ENCODE data around the gene ABHD8.

DNA sequence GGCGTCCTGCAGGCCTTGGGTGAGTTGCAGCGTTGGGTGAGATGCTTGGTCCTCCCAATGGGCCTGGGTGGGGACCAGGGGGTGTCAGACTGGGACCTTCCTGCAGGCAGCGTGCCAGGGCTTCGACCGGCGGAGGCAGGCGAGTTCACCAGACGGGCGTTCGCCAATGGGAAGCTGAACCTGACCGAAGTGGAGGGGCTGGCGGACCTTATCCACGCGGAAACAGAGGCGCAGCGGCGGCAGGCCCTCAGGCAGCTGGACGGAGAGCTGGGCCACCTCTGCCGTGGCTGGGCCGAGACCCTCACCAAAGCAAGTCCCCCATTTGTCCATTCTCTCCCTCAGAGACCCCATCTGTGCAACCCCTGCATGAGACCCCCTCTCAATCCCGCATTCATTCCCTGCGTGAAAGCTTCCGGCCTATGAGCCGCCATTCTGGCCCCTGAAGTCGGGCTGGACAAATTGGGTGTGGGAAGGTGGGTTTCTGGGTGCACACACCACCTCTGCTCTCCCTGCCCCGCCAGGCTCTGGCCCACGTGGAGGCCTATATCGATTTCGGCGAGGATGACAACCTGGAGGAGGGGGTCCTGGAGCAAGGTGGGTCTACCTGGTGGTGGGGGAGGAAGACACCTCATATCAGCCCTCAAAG lies 35.3 kb upstream of the ABHD8 start:
- no peak for TF ChIP-seq CTCF (IDR thresholded peaks at IDR 0.05; ENCODE audit: low read depth, low read length, poor library complexity, severe bottlenecking)
- TF ChIP-seq EZH2phosphoT487 (IDR thresholded peaks at IDR 0.05; ENCODE audit: borderline replicate concordance, low read length) = no peak
